PC-3 (cell line): ENCODE results near the gene NPR3. TPM values are rescaled to one million over a fixed set of nuclear protein-coding genes. Genes with fewer than 3 reads are reported as not detected.

Experiments used
- ATAC-seq: fragments of 200-7000 bp; cut with Tn5 transposase; 2 replicates; pipeline ENCODE4 v1.9.1; 2020; ENCODE audit warnings: mild to moderate bottlenecking, moderate library complexity
- BruUV-seq: library from RNA; stranded (reverse); fragments of 400-500 nt; replicated peaks from 2 replicates; lab custom pipeline; 2021; lab: Mats Ljungman, UMichigan
- CTCF ChIA-PET: fragments of 300-600 bp; sonication (Branson Sonifier 250); formaldehyde crosslinking; loops from one replicate; lab custom pipeline; 2022; ENCODE audit warnings: antibody characterized with exemption; lab: Charles Lee
- POLR2A ChIA-PET: fragments of 300-600 bp; sonication (Branson Sonifier 250); formaldehyde crosslinking; loops from one replicate; lab custom pipeline; 2022; ENCODE audit warnings: antibody characterized with exemption; ENCODE audit not compliant: unreplicated experiment; lab: Charles Lee
- DNase-seq: peaks from one replicate; pipeline ENCODE4 v3.0.0-alpha.2; 2015
- H2AFZ ChIP-seq: fragments of 300-600 bp; sonication (generic); 2 replicates; pipeline ENCODE4 v1.6.0; 2016; ENCODE audit warnings: antibody characterized with exemption, low read length
- H3F3A ChIP-seq: fragments of 300-600 bp; sonication (generic); one replicate; pipeline ENCODE4 v1.6.0; 2017; ENCODE audit warnings: antibody characterized with exemption, low read length, control low read depth, mild to moderate bottlenecking; ENCODE audit not compliant: unreplicated experiment
- H3K27ac ChIP-seq: fragments of 300-600 bp; sonication (generic); 2 replicates; pipeline ENCODE4 v1.5.1; 2016; ENCODE audit warnings: mild to moderate bottlenecking, low read length
- H3K27me3 ChIP-seq: fragments of 300-600 bp; sonication (generic); 2 replicates; pipeline ENCODE4 v1.6.1; 2016; ENCODE audit warnings: low read length, mixed read lengths
- H3K36me3 ChIP-seq: fragments of 300-600 bp; sonication (generic); 2 replicates; pipeline ENCODE4 v1.6.1; 2016; ENCODE audit warnings: low read depth, mixed run types, low read length, mixed read lengths
- H3K4me1 ChIP-seq: fragments of 300-600 bp; sonication (generic); 2 replicates; pipeline ENCODE4 v1.5.1; 2016; ENCODE audit warnings: low read length; ENCODE audit not compliant: insufficient read depth
- H3K4me2 ChIP-seq: fragments of 300-600 bp; sonication (generic); 2 replicates; pipeline ENCODE4 v1.6.0; 2016; ENCODE audit warnings: low read length
- H3K4me3 ChIP-seq: fragments of 300-600 bp; sonication (generic); 2 replicates; pipeline ENCODE4 v1.5.1; 2016; ENCODE audit warnings: mild to moderate bottlenecking, low read length, mixed read lengths
- H3K79me2 ChIP-seq: fragments of 300-600 bp; sonication (generic); 2 replicates; pipeline ENCODE4 v1.6.1; 2017; ENCODE audit warnings: low read length, mixed read lengths
- H3K9ac ChIP-seq: fragments of 300-600 bp; sonication (generic); 2 replicates; pipeline ENCODE4 v1.6.0; 2016; ENCODE audit warnings: mild to moderate bottlenecking, low read length
- H3K9me2 ChIP-seq: fragments of 300-600 bp; sonication (generic); replicated peaks from 2 replicates; pipeline ENCODE4 v1.6.1; 2016; ENCODE audit warnings: mixed run types, low read length, mixed read lengths
- H3K9me3 ChIP-seq: fragments of 300-600 bp; sonication (generic); 2 replicates; pipeline ENCODE4 v1.6.1; 2016; ENCODE audit warnings: low read length, mixed read lengths
- H4K20me1 ChIP-seq: fragments of 300-600 bp; sonication (generic); 2 replicates; pipeline ENCODE4 v1.6.1; 2016; ENCODE audit warnings: low read length, mixed read lengths
- CTCF ChIP-seq: fragments of 300-600 bp; sonication (generic); conservative IDR thresholded peaks from 2 replicates; pipeline ENCODE4 v1.5.1; 2017; ENCODE audit warnings: antibody characterized with exemption, low read depth, mild to moderate bottlenecking, low read length
- EZH2 ChIP-seq: fragments of 300-600 bp; sonication (generic); IDR thresholded peaks from one replicate; pipeline ENCODE4 v1.6.1; 2017; ENCODE audit warnings: antibody characterized with exemption, mild to moderate bottlenecking, low read length; ENCODE audit not compliant: unreplicated experiment
- EZH2phosphoT487 ChIP-seq: fragments of 300-600 bp; sonication (generic); IDR thresholded peaks from 2 replicates; pipeline ENCODE4 v1.6.1; 2018; ENCODE audit warnings: mild to moderate bottlenecking, antibody characterized with exemption, low read length, borderline replicate concordance
- intact Hi-C: fragments of 100-400 bp; cut with micrococcal nuclease; formaldehyde crosslinking; loops from 2 replicates; pipeline ENCODE4 v1.9.0; 2023
- total RNA-seq: library from RNA; depleted of rRNA; stranded (reverse); fragments of >200 nt; gene quantifications from 2 replicates; pipeline ENCODE4 v1.2.3, GENCODE V29; 2014

The NPR3 gene
- total RNA-seq, 1 experiment from 2014 or later: 3.9 TPM

DNA sequence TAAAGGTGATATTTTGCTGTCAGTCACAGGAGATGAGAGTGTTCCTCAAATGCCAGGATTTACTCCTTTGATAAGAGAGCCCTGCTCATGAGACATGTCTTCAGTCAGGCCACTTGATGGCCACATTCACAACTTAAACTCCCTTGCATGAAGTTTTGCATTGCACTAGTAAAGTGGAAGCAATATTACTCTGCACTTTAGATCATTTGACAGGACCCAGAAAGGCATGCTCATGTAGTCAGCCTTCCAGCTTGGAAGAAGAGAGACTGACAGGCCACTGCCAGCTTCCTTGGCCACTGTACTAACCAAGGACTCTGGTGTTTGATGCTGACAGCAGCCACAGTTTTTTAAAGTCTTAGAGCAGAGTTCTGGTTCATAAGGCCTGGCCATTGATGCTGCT is 42.6 kb downstream of the NPR3 start:
- ChIA-PET POLR2A (no interaction called here), CTCF (no interaction called here)
- no TSS peak for BruUV-seq
- Histone ChIP-seq H3K4me2 (no peak overlapping the region), H3K27me3 (no peaks in the 10 kb centered on the region), H3K36me3 (no peaks in the 10 kb centered on the region), H3K4me1 (no peaks in the 10 kb centered on the region), H3K9me3 (no peaks in the 10 kb centered on the region), H3K79me2 (no peaks in the 10 kb centered on the region), H3K9me2 (no peaks in the 10 kb centered on the region), H4K20me1 (no peaks in the 10 kb centered on the region), H3K4me3 (no peak overlapping the region), H2AFZ (no peak overlapping the region), H3K9ac (no peak overlapping the region), H3F3A (no peaks in the 10 kb centered on the region), H3K27ac (no peak overlapping the region)
- DNase-seq: peak; percentile 9
- intact Hi-C loops: no loop called here
- TF ChIP-seq EZH2phosphoT487: no peak
- TF ChIP-seq CTCF: 0 out of 2 replicates have a peak, but pooled peaks have one; percentile 15
- TF ChIP-seq EZH2: no peak
- ATAC-seq: peak; percentile 18; the same call in 1 of the 2 replicates

DNA sequence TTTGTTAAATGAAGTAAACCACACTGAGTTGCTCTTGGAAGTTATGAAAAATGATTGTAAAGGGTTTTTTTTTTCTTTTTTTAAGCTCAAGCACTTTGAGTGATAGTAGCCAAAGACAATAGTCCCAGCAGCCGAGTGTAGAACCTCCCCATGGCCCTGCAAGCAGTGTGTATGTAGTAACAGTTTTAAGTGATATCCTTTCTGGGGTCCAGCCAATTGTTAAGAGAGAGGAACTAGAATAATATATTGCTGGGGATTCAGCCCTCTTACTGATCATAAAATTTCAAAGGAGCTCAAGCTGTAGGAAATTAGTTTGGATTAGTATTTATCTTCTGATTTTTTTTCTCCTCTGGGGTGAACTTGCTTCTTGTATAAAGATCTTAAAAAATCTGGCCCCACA is 43.2 kb downstream of the NPR3 start:
- H3K4me1 ChIP-seq: no peaks in the 10 kb centered on the region
- no TSS peak for BruUV-seq
- no peaks in the 10 kb centered on the region for H3F3A ChIP-seq
- no peak overlapping the region for H3K4me2 ChIP-seq
- POLR2A ChIA-PET: no interaction called here
- H3K4me3 ChIP-seq: no peak overlapping the region
- no peak overlapping the region for H3K9ac ChIP-seq
- no peak for ATAC-seq
- intact Hi-C loops: no loop called here
- CTCF ChIA-PET: no interaction called here
- TF ChIP-seq EZH2: no peak
- TF ChIP-seq CTCF: no peak
- TF ChIP-seq EZH2phosphoT487: no peak
- DNase-seq: no peak
- H3K9me3 ChIP-seq: no peaks in the 10 kb centered on the region
- no peak overlapping the region for H3K27ac ChIP-seq
- no peaks in the 10 kb centered on the region for H3K27me3 ChIP-seq
- no peaks in the 10 kb centered on the region for H3K9me2 ChIP-seq
- no peaks in the 10 kb centered on the region for H4K20me1 ChIP-seq
- no peak overlapping the region for H2AFZ ChIP-seq
- H3K36me3 ChIP-seq: no peaks in the 10 kb centered on the region
- H3K79me2 ChIP-seq: no peaks in the 10 kb centered on the region

GRCh38 chr5:32760091-32760509 is 49.0 kb downstream of the NPR3 start:
- no peaks in the 10 kb centered on the region for H4K20me1 ChIP-seq
- ChIA-PET CTCF (no interaction called here), POLR2A (no interaction called here)
- peaks cover 11% of the 10 kb centered on the region for H3K4me1 ChIP-seq
- BruUV-seq: no TSS peak
- peak overlapping the region; percentile 48 for H3K27ac ChIP-seq
- H3K27me3 ChIP-seq: no peaks in the 10 kb centered on the region
- intact Hi-C loops: loop anchor here (10.0 kb wide), 1 partner anchor 105 kb away; no protein-coding TSS in a partner anchor
- no peaks in the 10 kb centered on the region for H3K36me3 ChIP-seq
- H3K79me2 ChIP-seq: no peaks in the 10 kb centered on the region
- H3K9me3 ChIP-seq: no peaks in the 10 kb centered on the region
- ATAC-seq: peak; percentile 94
- peak overlapping the region; percentile 22; the same call in 1 of the 2 replicates for H2AFZ ChIP-seq
- peak overlapping the region; percentile 22; the same call in 1 of the 2 replicates for H3K4me3 ChIP-seq
- no peaks in the 10 kb centered on the region for H3F3A ChIP-seq
- peak; percentile 90 for DNase-seq
- peak overlapping the region; percentile 56 for H3K4me2 ChIP-seq
- no peak overlapping the region for H3K9ac ChIP-seq
- H3K9me2 ChIP-seq: no peaks in the 10 kb centered on the region
- TF ChIP-seq CTCF: no peak
- no peak for TF ChIP-seq EZH2
- TF ChIP-seq EZH2phosphoT487: no peak
